ENCODE data around the gene TMEM151B. TPM values are rescaled to one million over a fixed set of nuclear protein-coding genes. Genes with fewer than 3 reads are reported as not detected.

The TMEM151B gene
- total RNA-seq, 6 donors from 2014 or later = not detected

DNA sequence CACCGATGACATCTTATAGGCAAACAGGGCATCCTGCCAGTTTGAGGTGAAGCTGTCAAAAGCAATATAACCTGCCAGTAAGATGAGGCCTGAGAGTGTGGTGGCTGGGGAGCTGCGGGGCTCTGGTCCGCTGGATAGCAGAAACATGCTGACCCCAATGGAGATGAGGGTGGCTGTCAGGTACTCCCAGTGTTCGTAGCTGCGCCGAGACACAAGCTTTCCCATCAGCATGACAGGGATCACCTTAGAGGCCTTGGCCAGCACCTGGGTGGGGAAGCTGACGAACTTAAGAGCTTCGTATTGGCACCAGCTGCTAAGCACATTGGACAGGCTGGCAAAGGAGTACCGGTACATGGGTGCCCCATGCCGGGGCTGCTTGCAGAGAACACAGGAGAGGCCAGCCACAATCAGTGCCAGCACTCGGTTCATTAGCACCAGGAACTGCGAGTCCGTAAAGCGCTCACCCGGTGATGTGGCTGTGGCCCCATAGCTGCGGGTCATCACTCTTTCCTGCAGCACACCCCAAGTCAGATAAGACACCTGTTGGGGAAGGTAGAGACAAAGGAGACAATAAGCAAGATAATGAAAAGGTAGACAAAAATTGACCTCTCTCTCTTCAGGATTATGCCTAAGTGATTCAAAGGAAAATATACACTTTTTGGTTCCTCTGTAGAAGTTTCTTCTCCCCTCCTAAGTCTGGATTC lies 15.0 kb upstream of the TMEM151B start:
- H3K9me3 ChIP-seq = no peaks in the 10 kb centered on the region
- peak overlapping the region in 1 of 4 donors; percentile 85 for H3K27ac ChIP-seq
- TF ChIP-seq POLR2A (IDR thresholded peaks at IDR 0.05) = peak in 1 of 4 donors; percentile 12
- TF ChIP-seq, protein P1, sequence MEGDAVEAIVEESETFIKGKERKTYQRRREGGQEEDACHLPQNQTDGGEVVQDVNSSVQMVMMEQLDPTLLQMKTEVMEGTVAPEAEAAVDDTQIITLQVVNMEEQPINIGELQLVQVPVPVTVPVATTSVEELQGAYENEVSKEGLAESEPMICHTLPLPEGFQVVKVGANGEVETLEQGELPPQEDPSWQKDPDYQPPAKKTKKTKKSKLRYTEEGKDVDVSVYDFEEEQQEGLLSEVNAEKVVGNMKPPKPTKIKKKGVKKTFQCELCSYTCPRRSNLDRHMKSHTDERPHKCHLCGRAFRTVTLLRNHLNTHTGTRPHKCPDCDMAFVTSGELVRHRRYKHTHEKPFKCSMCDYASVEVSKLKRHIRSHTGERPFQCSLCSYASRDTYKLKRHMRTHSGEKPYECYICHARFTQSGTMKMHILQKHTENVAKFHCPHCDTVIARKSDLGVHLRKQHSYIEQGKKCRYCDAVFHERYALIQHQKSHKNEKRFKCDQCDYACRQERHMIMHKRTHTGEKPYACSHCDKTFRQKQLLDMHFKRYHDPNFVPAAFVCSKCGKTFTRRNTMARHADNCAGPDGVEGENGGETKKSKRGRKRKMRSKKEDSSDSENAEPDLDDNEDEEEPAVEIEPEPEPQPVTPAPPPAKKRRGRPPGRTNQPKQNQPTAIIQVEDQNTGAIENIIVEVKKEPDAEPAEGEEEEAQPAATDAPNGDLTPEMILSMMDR (IDR thresholded peaks at IDR 0.05) = no peak
- no peak for TF ChIP-seq EP300 (IDR thresholded peaks at IDR 0.05)
- TF ChIP-seq POLR2AphosphoS5 (IDR thresholded peaks at IDR 0.05) = no peak
- ATAC-seq (ENCODE audit: low FRiP score in 2 of 2) (no peak), DNase-seq (peak in 1 of 2 donors; percentile 24)
- peaks cover 40 to 75% (median 59%) of the 10 kb centered on the region in 4 donors for H3K36me3 ChIP-seq
- 76 to 78% methylated on average over 10 to 14 of the region's 16 CpGs for WGBS, 2 donors
- peaks cover 12 to 22% (median 17%) of the 10 kb centered on the region in 4 donors for H3K4me1 ChIP-seq
- H3K4me3 ChIP-seq = peak overlapping the region in 1 of 4 donors; percentile 96
- H3K27me3 ChIP-seq = no peaks in the 10 kb centered on the region

DNA sequence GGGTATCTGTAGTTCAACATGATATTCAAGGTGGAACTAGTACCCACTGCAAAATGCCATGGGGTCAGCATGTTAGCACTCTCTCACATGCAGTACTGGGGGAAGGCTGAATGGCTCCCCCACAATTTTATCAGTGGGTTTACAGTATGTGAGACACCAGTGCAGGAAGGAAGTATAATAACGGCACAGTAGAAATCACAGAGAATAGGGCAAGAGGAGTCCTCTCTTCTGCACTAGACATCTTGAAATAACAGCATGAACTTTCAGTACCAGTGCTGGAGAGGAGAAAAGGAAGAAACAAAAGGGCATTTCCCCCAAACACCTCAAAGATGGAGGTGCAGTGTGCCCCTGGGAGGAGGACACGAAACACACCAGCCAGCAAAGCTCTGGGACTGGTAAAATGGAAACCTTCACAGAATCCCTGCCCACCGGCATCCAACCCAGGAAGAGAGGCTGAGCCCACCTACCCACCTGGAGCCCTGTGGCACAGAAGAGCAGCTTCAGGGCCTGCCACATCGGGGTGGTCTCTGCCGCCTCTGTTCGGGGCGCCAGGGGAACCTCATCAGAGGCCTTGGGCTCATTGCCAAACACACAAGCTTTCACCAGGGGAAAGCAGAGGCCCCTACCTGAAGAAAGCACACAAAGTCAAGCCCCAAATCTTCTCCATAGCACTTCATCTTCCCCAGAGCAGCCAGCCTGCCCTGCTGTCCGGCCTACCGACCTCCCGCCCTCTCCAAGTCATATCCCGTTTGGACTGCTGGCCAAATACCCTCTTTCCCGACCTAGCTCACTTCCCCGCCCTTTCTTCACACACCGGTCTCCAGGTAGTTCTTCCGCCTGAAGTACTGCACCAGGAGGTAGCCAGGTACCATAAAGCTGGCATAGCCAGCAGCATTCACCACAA lies 14.1 kb upstream of the TMEM151B start:
- TF ChIP-seq, protein P1 (IDR thresholded peaks at IDR 0.05) = no peak
- TF ChIP-seq POLR2A (IDR thresholded peaks at IDR 0.05) (no peak), POLR2AphosphoS5 (IDR thresholded peaks at IDR 0.05) (no peak), EP300 (IDR thresholded peaks at IDR 0.05) (no peak)

DNA sequence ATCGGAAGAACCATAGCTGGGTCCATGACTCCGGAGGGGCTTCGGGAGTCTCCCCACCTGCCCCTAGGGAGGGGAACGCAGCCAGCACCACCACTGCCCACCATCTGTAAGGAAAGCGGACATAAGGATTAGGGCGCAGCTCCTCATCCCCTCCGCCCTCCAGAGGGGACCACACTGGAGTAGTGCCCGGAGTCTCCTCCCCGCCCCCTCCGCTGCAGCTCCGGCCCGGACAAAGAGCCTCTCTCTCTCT lies 13.6 kb upstream of the TMEM151B start:
- no peaks in the 10 kb centered on the region for H3K9me3 ChIP-seq
- no peaks in the 10 kb centered on the region for H3K27me3 ChIP-seq
- ATAC-seq (ENCODE audit: low FRiP score in 2 of 2) (peak in 1 of 2 donors; percentile 76), DNase-seq (no peak)
- peak overlapping the region; percentile 45 to 98 (median 92) for H3K4me3 ChIP-seq
- peak overlapping the region; percentile 85 to 97 (median 89) for H3K27ac ChIP-seq
- TF ChIP-seq POLR2A (IDR thresholded peaks at IDR 0.05) = no peak
- no peak for TF ChIP-seq EP300 (IDR thresholded peaks at IDR 0.05)
- TF ChIP-seq, protein P1 (IDR thresholded peaks at IDR 0.05) = no peak
- TF ChIP-seq POLR2AphosphoS5 (IDR thresholded peaks at IDR 0.05) = no peak
- H3K4me1 ChIP-seq = peaks cover 10 to 22% (median 17%) of the 10 kb centered on the region in 4 donors
- H3K36me3 ChIP-seq = peaks cover 28 to 67% (median 50%) of the 10 kb centered on the region in 4 donors
- 0 to 1% methylated on average over 3 to 8 of the region's 12 CpGs for WGBS, 2 donors

More for the DNA sequence above, 14.1 kb upstream of the TMEM151B start:
- Histone ChIP-seq H3K27me3 (no peaks in the 10 kb centered on the region), H3K27ac (peak overlapping the region; percentile 85 to 97 (median 89)), H3K4me3 (peak overlapping the region; percentile 45 to 98 (median 92)), H3K4me1 (peaks cover 10 to 22% (median 17%) of the 10 kb centered on the region in 4 donors), H3K9me3 (no peaks in the 10 kb centered on the region), H3K36me3 (peaks cover 32 to 69% (median 52%) of the 10 kb centered on the region in 4 donors)
- DNase-seq (peak in 1 of 2 donors; percentile 41), ATAC-seq (ENCODE audit: low FRiP score in 2 of 2) (peak in 1 of 2 donors; percentile 0)
- whole genome bisulfite sequencing, 2 donors = 16 to 18% methylated on average over 11 to 15 of the region's 15 CpGs

DNA sequence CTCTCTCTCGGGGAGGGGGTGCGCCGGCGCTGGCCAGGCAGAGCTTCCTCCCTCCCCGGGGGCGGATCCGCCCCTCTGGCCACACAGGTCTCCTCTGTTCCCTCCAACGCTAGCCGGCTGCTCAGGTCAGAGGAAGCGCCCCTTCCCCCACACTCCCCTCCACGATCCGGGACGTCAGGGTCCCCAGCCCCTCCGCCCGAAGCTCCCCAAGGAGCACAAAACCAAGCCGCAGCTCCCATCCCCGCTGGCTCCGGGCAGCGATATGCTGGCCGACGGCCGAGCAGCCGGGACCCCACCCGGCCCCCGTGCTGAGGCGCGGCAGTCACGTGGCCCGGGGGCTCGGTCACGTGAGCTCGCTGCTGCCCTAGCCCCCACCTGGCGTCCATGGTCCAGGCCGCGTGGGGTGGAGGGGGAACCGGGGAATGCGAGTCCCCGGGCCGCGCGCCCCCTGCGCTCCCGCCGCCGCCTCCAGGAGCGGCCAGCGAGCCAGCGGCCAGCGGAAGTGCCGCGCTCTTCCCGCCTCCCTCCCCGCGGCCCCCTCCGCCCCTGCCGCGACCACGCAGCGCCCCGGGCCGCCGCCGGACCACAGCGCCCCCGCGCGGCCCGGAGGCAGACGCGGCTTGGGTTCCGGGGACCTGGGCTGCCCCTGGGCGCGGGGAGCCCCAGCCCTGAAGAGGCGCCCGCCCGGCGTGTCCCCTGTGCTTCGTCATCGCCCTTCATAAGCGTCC lies 13.1 kb upstream of the TMEM151B start, which contains the start of gene SLC35B2:
Gene SLC35B2 (minus strand): TSS at position 504 of the 728 bp plus-strand sequence. CDS start 118 bp downstream, at position 386.
- Histone ChIP-seq H3K27me3 (no peaks in the 10 kb centered on the region), H3K9me3 (no peaks in the 10 kb centered on the region), H3K4me3 (peak within 1 kb of the TSS; percentile 45 to 98 (median 92)), H3K36me3 (peaks cover 23 to 63% (median 46%) of the 10 kb centered on the region in 4 donors), H3K27ac (peak within 1 kb of the TSS; percentile 85 to 97 (median 89)), H3K4me1 (peaks cover 10 to 25% (median 19%) of the 10 kb centered on the region in 4 donors)
- TF ChIP-seq POLR2AphosphoS5 (IDR thresholded peaks at IDR 0.05) (peak; percentile 42 to 76), EP300 (IDR thresholded peaks at IDR 0.05) (no peak), POLR2A (IDR thresholded peaks at IDR 0.05) (peak in 3 of 4 donors; percentile 51 to 79 (median 53))
- TF ChIP-seq, protein P1 (IDR thresholded peaks at IDR 0.05) = peak; percentile 90 to 95 (median 93)
- peak; percentile 76 to 94 for ATAC-seq (ENCODE audit: low FRiP score in 2 of 2)
- 0 to 2% methylated on average over 10 to 18 of the region's 80 CpGs for WGBS, 2 donors
- peak; percentile 67 to 94 for DNase-seq

All from upper lobe of left lung (tissue), 6 donors.